Rectal smooth muscle tissue (tissue), 1 donor: ENCODE results near the gene SLC49A4.

ENCODE experiments used
- H3K27ac ChIP-seq: one replicate; pipeline ENCODE4 v1.7.0; 2013; ENCODE audit warnings: low read depth, low read length, inconsistent platforms
- H3K27me3 ChIP-seq: one replicate; pipeline ENCODE4 v1.7.0; 2013; ENCODE audit warnings: low read length; ENCODE audit not compliant: control insufficient read depth, insufficient read depth
- H3K36me3 ChIP-seq: one replicate; pipeline ENCODE4 v1.7.0; 2013; ENCODE audit warnings: low read length; ENCODE audit not compliant: control insufficient read depth, insufficient read depth
- H3K4me1 ChIP-seq: one replicate; pipeline ENCODE4 v1.7.0; 2013; ENCODE audit warnings: low read length; ENCODE audit not compliant: control insufficient read depth, insufficient read depth
- H3K4me3 ChIP-seq: one replicate; pipeline ENCODE4 v1.7.0; 2013; ENCODE audit warnings: low read length
- H3K9ac ChIP-seq: one replicate; pipeline ENCODE4 v1.7.0; 2013; ENCODE audit warnings: low read length

SLC49A4 gene

GRCh38 chr3:122898298-122898697 is 103.4 kb downstream of the SLC49A4 start:
- no peaks in the 10 kb centered on the region for H3K36me3 ChIP-seq
- H3K27me3 ChIP-seq: no peaks in the 10 kb centered on the region
- no peaks in the 10 kb centered on the region for H3K4me1 ChIP-seq
- H3K9ac ChIP-seq: no peak overlapping the region
- H3K27ac ChIP-seq: no peak overlapping the region
- no peak overlapping the region for H3K4me3 ChIP-seq

GRCh38 chr3:122902326-122902725 is 107.5 kb downstream of the SLC49A4 start:
- Histone ChIP-seq H3K4me1 (no peaks in the 10 kb centered on the region), H3K9ac (no peak overlapping the region), H3K36me3 (no peaks in the 10 kb centered on the region), H3K27me3 (no peaks in the 10 kb centered on the region), H3K27ac (no peak overlapping the region), H3K4me3 (no peak overlapping the region)

- Histone ChIP-seq H3K36me3 (no peaks in the 10 kb centered on the region), H3K27me3 (no peaks in the 10 kb centered on the region), H3K4me3 (no peak overlapping the region), H3K27ac (no peak overlapping the region), H3K9ac (no peak overlapping the region), H3K4me1 (no peaks in the 10 kb centered on the region)
These were observed 108.3 kb downstream of the SLC49A4 start for GRCh38 chr3:122903171-122903570.

- peaks cover 3% of the 10 kb centered on the region for H3K27me3 ChIP-seq
- H3K9ac ChIP-seq: no peak overlapping the region
- H3K4me1 ChIP-seq: no peaks in the 10 kb centered on the region
- H3K4me3 ChIP-seq: no peak overlapping the region
- H3K36me3 ChIP-seq: no peaks in the 10 kb centered on the region
- H3K27ac ChIP-seq: no peak overlapping the region
These were observed 112.6 kb downstream of the SLC49A4 start for GRCh38 chr3:122907471-122907870.

- Histone ChIP-seq H3K4me3 (no peak overlapping the region), H3K36me3 (no peaks in the 10 kb centered on the region), H3K27ac (no peak overlapping the region), H3K9ac (no peak overlapping the region), H3K27me3 (peaks cover 3% of the 10 kb centered on the region), H3K4me1 (no peaks in the 10 kb centered on the region)
These were observed 113.4 kb downstream of the SLC49A4 start for GRCh38 chr3:122908251-122908650.

- no peak overlapping the region for H3K4me3 ChIP-seq
- H3K36me3 ChIP-seq: no peaks in the 10 kb centered on the region
- H3K4me1 ChIP-seq: no peaks in the 10 kb centered on the region
- H3K27ac ChIP-seq: no peak overlapping the region
- no peak overlapping the region for H3K9ac ChIP-seq
- peaks cover 6% of the 10 kb centered on the region for H3K27me3 ChIP-seq
These were observed 117.0 kb downstream of the SLC49A4 start for GRCh38 chr3:122911901-122912300.

- Histone ChIP-seq H3K9ac (no peak overlapping the region), H3K27me3 (peaks cover 6% of the 10 kb centered on the region), H3K36me3 (no peaks in the 10 kb centered on the region), H3K4me1 (no peaks in the 10 kb centered on the region), H3K4me3 (peak overlapping the region; percentile 26), H3K27ac (no peak overlapping the region)
These were observed 118.1 kb downstream of the SLC49A4 start for GRCh38 chr3:122912772-122913538.

GRCh38 chr3:122913539-122914100 is 118.8 kb downstream of the SLC49A4 start:
- no peaks in the 10 kb centered on the region for H3K4me1 ChIP-seq
- H3K9ac ChIP-seq: no peak overlapping the region
- H3K27ac ChIP-seq: no peak overlapping the region
- H3K36me3 ChIP-seq: no peaks in the 10 kb centered on the region
- no peak overlapping the region for H3K4me3 ChIP-seq
- H3K27me3 ChIP-seq: peaks cover 6% of the 10 kb centered on the region

- no peaks in the 10 kb centered on the region for H3K4me1 ChIP-seq
- H3K4me3 ChIP-seq: no peak overlapping the region
- H3K36me3 ChIP-seq: no peaks in the 10 kb centered on the region
- H3K27ac ChIP-seq: no peak overlapping the region
- H3K9ac ChIP-seq: no peak overlapping the region
- peaks cover 6% of the 10 kb centered on the region for H3K27me3 ChIP-seq
These were observed 120.6 kb downstream of the SLC49A4 start for GRCh38 chr3:122915300-122916055.

GRCh38 chr3:122916084-122916483 is 121.2 kb downstream of the SLC49A4 start:
- H3K4me3 ChIP-seq: no peak overlapping the region
- H3K27ac ChIP-seq: no peak overlapping the region
- no peak overlapping the region for H3K9ac ChIP-seq
- H3K4me1 ChIP-seq: no peaks in the 10 kb centered on the region
- H3K36me3 ChIP-seq: no peaks in the 10 kb centered on the region
- peaks cover 9% of the 10 kb centered on the region for H3K27me3 ChIP-seq

GRCh38 chr3:122916580-122916979 is 121.7 kb downstream of the SLC49A4 start:
- Histone ChIP-seq H3K9ac (no peak overlapping the region), H3K36me3 (no peaks in the 10 kb centered on the region), H3K4me1 (no peaks in the 10 kb centered on the region), H3K27me3 (peaks cover 10% of the 10 kb centered on the region), H3K27ac (no peak overlapping the region), H3K4me3 (no peak overlapping the region)

GRCh38 chr3:122917412-122917811 is 122.5 kb downstream of the SLC49A4 start:
- Histone ChIP-seq H3K27me3 (peaks cover 12% of the 10 kb centered on the region), H3K27ac (no peak overlapping the region), H3K9ac (no peak overlapping the region), H3K4me3 (no peak overlapping the region), H3K36me3 (no peaks in the 10 kb centered on the region), H3K4me1 (no peaks in the 10 kb centered on the region)
